HG02571 (cell line): ENCODE data around the gene OR1M1.
A peak's percentile ranks its signal among the peaks of the same experiment; 100 is the strongest.

Source experiments
- ATAC-seq: cut with Tn5 transposase; IDR thresholded peaks from one replicate; pipeline ENCODE4 v1.9.1; 2021; ENCODE audit warnings: mild to moderate bottlenecking, moderate library complexity; ENCODE audit not compliant: unreplicated experiment

Gene OR1M1

GRCh38 chr19:9073806-9074205 lies 13.1 kb upstream of the OR1M1 start:
- no peak for ATAC-seq

- no peak for ATAC-seq
Measured at GRCh38 chr19:9075064-9075949, 11.6 kb upstream of the OR1M1 start.

- ATAC-seq = no peak
Measured at GRCh38 chr19:9076901-9077300, 10.0 kb upstream of the OR1M1 start.

GRCh38 chr19:9078651-9079050 lies 8.2 kb upstream of the OR1M1 start:
- no peak for ATAC-seq

- ATAC-seq = no peak
Measured at GRCh38 chr19:9107375-9107774, 20.5 kb downstream of the OR1M1 start, which contains the start of gene OR7G2. Gene OR7G2 (minus strand): TSS chr19:9107475. CDS start chr19:9103243, 4,232 bp downstream.

- no peak for ATAC-seq
Measured at GRCh38 chr19:9109959-9110358, 23.1 kb downstream of the OR1M1 start.

- no peak for ATAC-seq
Measured at GRCh38 chr19:9115307-9115813, 28.5 kb downstream of the OR1M1 start, which contains the start of gene OR7G1. Gene OR7G1 (minus strand): TSS chr19:9115763. CDS start chr19:9115763, 0 bp downstream.

GRCh38 chr19:9116547-9116946 lies 29.7 kb downstream of the OR1M1 start:
- ATAC-seq = no peak

- no peak for ATAC-seq
Measured at GRCh38 chr19:9126900-9127405, 40.1 kb downstream of the OR1M1 start, which contains the start of gene OR7G3. Gene OR7G3 (minus strand): TSS chr19:9126950. CDS start chr19:9126950, 0 bp downstream.

- no peak for ATAC-seq
Measured at GRCh38 chr19:9128171-9128570, 41.3 kb downstream of the OR1M1 start.

- ATAC-seq = no peak
Measured at GRCh38 chr19:9130965-9131364, 44.1 kb downstream of the OR1M1 start.

- ATAC-seq = no peak
Measured at GRCh38 chr19:9132422-9132821, 45.6 kb downstream of the OR1M1 start.

GRCh38 chr19:9139609-9140158 lies 52.8 kb downstream of the OR1M1 start:
- ATAC-seq = peak; percentile 12

- peak; percentile 96 for ATAC-seq
Measured at GRCh38 chr19:9140159-9140874, 53.5 kb downstream of the OR1M1 start, which contains the start of gene ZNF317. Gene ZNF317 (plus strand): TSS chr19:9140397. CDS start chr19:9156017, 15,620 bp downstream.

GRCh38 chr19:9144920-9145319 lies 58.1 kb downstream of the OR1M1 start:
- ATAC-seq = no peak
